Smooth muscle cell of the coronary artery (primary cell): Measurements from ENCODE around the gene EEF1A2. TPM values are rescaled to one million over a fixed set of nuclear protein-coding genes. Genes with fewer than 3 reads are reported as not detected.

Experiments used
- total RNA-seq: library from RNA; depleted of rRNA; stranded (reverse); fragments of >200 nt; gene quantifications from 2 replicates; pipeline ENCODE4 v1.2.3, GENCODE V29; 2014; ENCODE audit warnings: low replicate concordance

The EEF1A2 gene
- total RNA-seq: 0.47 and 2.5 TPM in 2 replicates

GRCh38 chr20:63498960-63499337 lies at the start of gene EEF1A2:
EEF1A2 (minus strand) TSS chr20:63499083; CDS start chr20:63497763, 1,320 bp downstream.

DNA sequence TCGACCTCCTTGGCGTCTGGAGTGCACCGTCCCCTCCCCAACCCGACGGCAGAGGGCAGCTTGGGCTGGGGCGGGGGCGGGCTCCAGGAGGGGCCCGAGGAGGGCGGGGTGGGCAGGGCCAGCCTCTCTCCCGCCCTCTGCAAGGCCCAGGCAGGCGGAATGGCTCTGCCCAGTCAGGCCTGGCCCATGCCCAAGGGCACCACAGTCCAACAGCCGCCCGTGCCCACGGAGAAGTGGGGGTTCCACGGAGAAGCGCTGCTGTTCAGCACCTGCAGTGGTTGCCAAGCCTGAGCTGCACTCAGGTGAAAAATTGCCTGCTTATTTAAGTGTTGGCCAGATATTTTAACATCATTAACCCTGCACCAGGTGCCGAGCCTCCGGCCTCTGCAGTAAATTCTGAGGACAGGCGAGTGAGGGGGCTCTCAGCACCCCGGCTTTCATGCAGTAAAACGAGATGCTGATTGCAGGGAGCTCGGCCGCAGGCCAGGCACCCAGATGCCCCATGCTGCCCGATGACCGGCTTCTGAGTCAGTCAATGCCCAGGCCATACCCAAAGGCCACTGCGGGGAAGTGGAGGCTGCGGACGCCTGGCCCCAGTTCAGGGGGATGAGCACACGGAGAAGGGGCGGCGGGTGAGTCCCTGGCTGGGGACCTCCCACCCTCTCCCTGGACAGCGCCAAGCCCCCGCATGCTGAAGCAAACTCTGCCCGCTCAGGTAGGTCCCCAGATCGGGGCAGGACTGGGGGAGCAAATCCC lies 49.0 kb upstream of the EEF1A2 start, which contains the start of gene SRMS:
SRMS (minus strand) TSS at position 25 of the 756 bp plus-strand sequence. CDS start 286 bp downstream, outside the sequence.

GRCh38 chr20:63536997-63537524 lies 38.2 kb upstream of the EEF1A2 start, which contains the start of gene PTK6:
PTK6 (minus strand) TSS chr20:63537376; CDS start chr20:63537314, 62 bp downstream.

GRCh38 chr20:63520504-63520933 lies 21.6 kb upstream of the EEF1A2 start, which contains the start of gene PPDPF:
PPDPF (plus strand) TSS chr20:63520765; CDS start chr20:63521309, 544 bp downstream.

DNA sequence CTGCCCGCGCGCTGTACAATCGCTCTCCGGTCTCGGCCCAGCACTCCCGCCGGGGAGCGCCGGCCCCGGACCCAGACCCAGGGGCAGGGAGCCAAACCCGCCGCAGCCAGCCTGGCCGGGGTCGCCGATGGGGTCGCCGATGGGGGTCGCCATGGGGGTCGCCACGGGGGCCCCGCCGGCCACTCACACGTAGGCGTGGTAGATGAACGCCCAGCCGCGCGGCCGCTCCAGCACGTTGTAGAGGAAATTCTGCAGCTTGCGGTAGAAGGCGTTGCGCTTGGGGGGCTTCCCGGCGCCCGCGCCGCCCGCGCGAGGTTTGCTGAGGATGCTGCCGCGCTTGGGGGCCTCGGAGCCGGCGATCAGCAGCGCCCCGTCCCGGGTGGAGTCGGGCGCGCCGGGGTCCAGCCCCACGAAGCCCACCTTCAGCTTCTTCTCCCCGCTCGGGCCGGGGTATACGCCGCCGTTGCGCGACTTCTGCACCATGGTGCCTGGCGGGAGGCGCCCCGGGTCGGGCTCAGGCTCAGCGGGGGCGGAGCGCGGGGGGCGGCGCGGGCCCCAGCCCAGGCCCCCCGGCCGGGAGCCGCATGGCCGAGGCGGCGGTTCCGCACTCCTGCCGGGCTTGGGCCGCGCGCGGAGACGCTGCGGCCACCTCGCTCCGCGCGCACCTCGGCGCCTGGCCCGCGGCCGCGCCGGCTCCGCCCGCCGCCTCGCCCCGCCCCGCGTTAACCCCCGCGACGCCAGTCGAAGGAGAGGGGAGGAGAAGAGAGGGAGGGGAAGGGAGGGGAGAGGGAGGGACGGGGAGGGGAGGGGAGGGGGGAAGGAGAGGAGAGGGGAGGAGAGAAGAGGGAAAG lies 26.7 kb downstream of the EEF1A2 start, which contains the start of gene KCNQ2:
KCNQ2 (minus strand) TSS at position 675 of the 851 bp plus-strand sequence; CDS start at position 483, 192 bp downstream.

Other genes starting within 250 kb of the EEF1A2 start
- gene NKAIN4, start 244.6 kb downstream of the EEF1A2 start, total RNA-seq: 0.15 TPM in 1 of 2 replicates, not detected in the other
- 52.7 and 84.5 TPM in 2 replicates for gene ARFGAP1, start 226.3 kb downstream of the EEF1A2 start, total RNA-seq
- under 0.01 TPM in 1 of 2 replicates, not detected in the other for gene COL20A1, start 205.9 kb downstream of the EEF1A2 start, total RNA-seq
- not detected in 2 replicates for gene CHRNA4, start 137.7 kb downstream of the EEF1A2 start, total RNA-seq
- gene KCNQ2, start 26.4 kb downstream of the EEF1A2 start, total RNA-seq: not detected in 2 replicates
- 8.0 and 19.2 TPM in 2 replicates for gene PPDPF, start 21.7 kb upstream of the EEF1A2 start, total RNA-seq
- under 0.01 TPM in 1 of 2 replicates, not detected in the other for gene PTK6, start 38.3 kb upstream of the EEF1A2 start, total RNA-seq
- gene SRMS, start 48.7 kb upstream of the EEF1A2 start, total RNA-seq: not detected in 2 replicates
- 0.12 and 0.30 TPM in 2 replicates for gene FNDC11, start 55.1 kb upstream of the EEF1A2 start, total RNA-seq
- 21.7 and 37.2 TPM in 2 replicates for gene HELZ2, start 75.2 kb upstream of the EEF1A2 start, total RNA-seq
- gene GMEB2, start 128.0 kb upstream of the EEF1A2 start, total RNA-seq: 5.6 and 6.8 TPM in 2 replicates
- gene STMN3, start 154.3 kb upstream of the EEF1A2 start, total RNA-seq: 2.0 and 6.7 TPM in 2 replicates
- 9.2 and 12.5 TPM in 2 replicates for gene RTEL1, start 159.2 kb upstream of the EEF1A2 start, total RNA-seq
- gene TNFRSF6B, start 197.6 kb upstream of the EEF1A2 start, total RNA-seq: 0.68 and 7.8 TPM in 2 replicates
- gene ARFRP1, start 208.9 kb upstream of the EEF1A2 start, total RNA-seq: 40.9 and 87.1 TPM in 2 replicates
- gene ZGPAT, start 209.0 kb upstream of the EEF1A2 start, total RNA-seq: 15.3 and 28.8 TPM in 2 replicates
- 1.4 and 2.3 TPM in 2 replicates for gene LIME1, start 237.6 kb upstream of the EEF1A2 start, total RNA-seq
- 12.9 TPM in 2 replicates for gene SLC2A4RG, start 240.7 kb upstream of the EEF1A2 start, total RNA-seq